HCT116 (cell line): ENCODE measurements around the gene CARD10.

Source experiments
- CEBPB ChIP-seq: IDR thresholded peaks from 2 replicates; pipeline ENCODE4 v1.6.1; 2012; ENCODE audit warnings: low read depth
- CTCF ChIP-seq, 3 experiments: fragments of 200-600 bp in 1 of 3; sonication (generic) in 1 of 3; IDR thresholded peaks in 2 of 3; conservative IDR thresholded peaks in 1 of 3; 2 replicates each; pipeline ENCODE4 v1.5.1; 2012 to 2017; ENCODE audit warnings: low read depth in 2 of 3, low read length in 2 of 3, antibody characterized with exemption in 1 of 3, borderline replicate concordance in 1 of 3, control low read depth in 1 of 3, mild to moderate bottlenecking in 1 of 3, mixed read lengths in 1 of 3, mixed run types in 1 of 3, moderate library complexity in 1 of 3; ENCODE audit not compliant: insufficient read depth in 1 of 3
- ELF1 ChIP-seq: IDR thresholded peaks from 2 replicates; pipeline ENCODE4 v1.6.1; 2012; ENCODE audit warnings: low read depth, borderline replicate concordance
- EZH2 ChIP-seq: fragments of 200-600 bp; sonication (generic); IDR thresholded peaks from 2 replicates; pipeline ENCODE4 v1.6.1; 2017; ENCODE audit warnings: antibody characterized with exemption, mixed run types
- FOSL1 ChIP-seq: IDR thresholded peaks from 2 replicates; pipeline ENCODE4 v1.6.1; 2012; ENCODE audit warnings: low read depth
- JUND ChIP-seq: IDR thresholded peaks from 2 replicates; pipeline ENCODE4 v1.6.1; 2012
- MAX ChIP-seq: IDR thresholded peaks from 2 replicates; pipeline ENCODE4 v1.6.1; 2012
- POLR2A ChIP-seq: IDR thresholded peaks from 2 replicates; pipeline ENCODE4 v1.7.0; 2011; ENCODE audit warnings: borderline replicate concordance; ENCODE audit not compliant: insufficient read depth, insufficient read length; ENCODE audit errors: extremely low read depth
- REST ChIP-seq: IDR thresholded peaks from 2 replicates; pipeline ENCODE4 v1.6.1; 2012; ENCODE audit warnings: low read depth
- SRF ChIP-seq: IDR thresholded peaks from 2 replicates; pipeline ENCODE4 v1.6.1; 2012; ENCODE audit warnings: low read depth
- YY1 ChIP-seq: IDR thresholded peaks from 2 replicates; pipeline ENCODE4 v1.6.1; 2011; ENCODE audit warnings: low read length, low read depth, moderate library complexity, mild to moderate bottlenecking; ENCODE audit not compliant: insufficient replicate concordance; ENCODE audit errors: extremely low read depth
- ZFX ChIP-seq: fragments of 450-650 bp; IDR thresholded peaks from 2 replicates; pipeline ENCODE4 v1.6.1; 2017
- ZNF274 ChIP-seq: fragments of 200-500 bp; sonication (Bioruptor generic); IDR thresholded peaks from 2 replicates; pipeline ENCODE4 v1.6.1; 2014; ENCODE audit warnings: mild to moderate bottlenecking, low read depth, low read length, inconsistent platforms
- TF ChIP-seq, protein P1 (sequence below): IDR thresholded peaks from 2 replicates; pipeline ENCODE4 v1.6.1; 2012

DNA sequence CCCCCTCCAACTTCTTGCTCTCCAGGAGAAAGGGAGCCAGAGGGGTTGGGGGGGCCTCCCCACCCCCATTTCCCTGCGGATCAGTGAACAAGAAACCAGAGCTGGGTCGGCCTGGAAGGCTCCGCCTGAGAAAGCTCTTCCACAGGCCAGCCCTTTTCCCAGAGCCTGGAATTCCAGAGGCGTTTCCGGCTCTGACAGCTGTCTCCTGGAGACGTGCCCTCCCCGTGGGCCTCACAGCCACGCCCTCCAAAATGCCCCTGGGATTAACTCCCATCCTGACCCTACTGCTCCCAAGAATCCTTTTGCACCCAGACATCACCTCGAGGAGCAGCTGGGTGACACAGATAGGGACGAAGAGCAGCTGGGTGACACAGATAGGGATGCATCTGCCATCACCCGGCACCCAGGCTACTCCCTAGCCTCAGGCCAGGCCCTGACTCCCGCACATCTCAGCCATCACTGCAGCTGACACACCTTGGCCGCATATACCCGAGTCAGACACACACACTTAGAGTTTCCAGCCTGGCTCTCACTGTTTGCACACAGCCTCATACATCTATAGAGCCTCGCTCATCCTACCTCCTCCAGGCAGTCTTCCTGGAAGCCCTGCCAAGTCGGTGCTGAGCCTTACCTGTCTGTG lies 33.4 kb upstream of the CARD10 start:
- TF ChIP-seq EZH2 (no peak), CTCF (IDR thresholded peaks at IDR 0.05 in 2 of 3, conservative IDR thresholded peaks at IDR 0.05 in 1 of 3; ENCODE audit: borderline replicate concordance in 1 of 3, insufficient read depth in 1 of 3, low read depth in 2 of 3, low read length in 2 of 3) (no peak), CEBPB (no peak), MAX (no peak), POLR2A (no peak), JUND (no peak), ZNF274 (no peak), YY1 (no peak), FOSL1 (no peak), ZFX (no peak), REST (no peak), SRF (no peak), ELF1 (no peak)
- TF ChIP-seq, protein P1, sequence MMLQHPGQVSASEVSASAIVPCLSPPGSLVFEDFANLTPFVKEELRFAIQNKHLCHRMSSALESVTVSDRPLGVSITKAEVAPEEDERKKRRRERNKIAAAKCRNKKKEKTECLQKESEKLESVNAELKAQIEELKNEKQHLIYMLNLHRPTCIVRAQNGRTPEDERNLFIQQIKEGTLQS = no peak
